ENCODE results near the gene SPN.
A peak's percentile ranks its signal among the peaks of the same experiment; 100 is the strongest.
"Not testable (repeated sequence)": the region's sequence is repeated elsewhere in the genome, so short reads cannot be mapped to it uniquely, and the experiment has no call there.

SPN gene

DNA sequence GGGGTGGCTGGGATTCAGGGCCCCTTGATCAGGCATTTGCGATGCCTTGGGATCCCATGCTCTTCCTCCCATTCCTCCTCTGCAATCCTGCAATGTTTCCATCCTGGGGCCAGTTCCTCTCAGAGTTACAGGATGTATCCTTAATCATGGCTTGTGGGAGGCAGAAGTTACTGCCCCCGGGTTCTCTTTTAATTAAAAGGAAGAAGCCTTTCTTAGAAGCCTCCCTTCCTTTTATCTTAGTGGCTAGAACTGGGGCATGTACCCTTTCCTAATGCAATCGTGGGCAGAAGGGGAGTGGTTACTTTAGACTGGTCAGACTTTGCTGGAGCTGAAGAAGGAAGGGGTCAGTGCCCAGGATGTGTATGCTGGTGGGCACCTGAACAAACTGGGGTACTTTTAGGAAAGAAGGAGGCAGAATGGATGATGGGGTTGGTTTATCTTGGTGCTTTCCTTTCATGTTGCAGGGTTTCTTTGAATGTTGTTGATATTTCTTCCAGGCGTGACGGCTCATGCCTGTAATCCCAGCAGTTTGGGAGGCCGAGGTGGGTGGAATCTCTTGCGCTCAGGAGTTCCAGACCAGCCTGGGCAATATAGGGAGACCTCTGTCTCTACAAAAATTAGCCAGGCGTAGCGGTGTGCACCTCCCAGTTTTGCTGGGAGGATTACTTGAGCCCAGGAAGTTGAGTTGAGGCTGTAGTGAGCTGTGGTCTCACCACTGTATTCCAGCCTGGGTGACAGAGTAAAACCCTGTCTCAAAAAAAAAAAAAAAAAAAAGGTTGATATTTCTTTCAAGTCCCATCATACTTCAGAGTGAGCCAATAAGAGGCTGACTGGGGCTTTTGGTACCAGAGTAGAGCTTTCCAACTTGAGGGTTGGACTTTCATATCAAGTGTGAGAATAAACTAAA is 13.2 kb upstream of the SPN start:
- DNase-seq, result no peak

GRCh38 chr16:29650771-29651170 is 12.3 kb upstream of the SPN start:
- DNase-seq, result no peak

- DNase-seq, result no peak
Measured at GRCh38 chr16:29651774-29652349, 11.2 kb upstream of the SPN start.

GRCh38 chr16:29653471-29653870 is 9.6 kb upstream of the SPN start:
- no peak for DNase-seq

DNA sequence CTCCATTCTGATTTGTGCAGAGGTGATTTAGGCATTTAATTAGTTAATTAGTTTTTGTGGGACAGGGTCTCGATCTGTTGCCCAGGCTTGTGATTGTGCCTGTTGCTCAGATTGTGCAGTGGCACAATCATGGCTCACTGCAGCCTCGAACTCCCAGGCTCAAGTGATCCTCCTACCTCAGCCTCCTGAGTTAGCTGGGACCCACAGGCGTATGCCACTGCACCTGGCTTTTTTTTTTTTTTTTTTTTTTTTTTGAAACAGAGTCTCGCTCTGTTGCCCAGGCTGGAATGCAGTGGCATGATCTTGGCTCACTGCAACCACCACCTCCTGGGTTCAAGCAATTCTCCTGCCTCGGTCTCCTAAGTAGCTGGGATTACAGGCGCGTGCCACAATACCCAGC is 9.2 kb upstream of the SPN start:
- not testable (repeated sequence) for DNase-seq

- no peak for DNase-seq
Measured at GRCh38 chr16:29656688-29657523, 6.1 kb upstream of the SPN start.

- DNase-seq, result no peak
Measured at GRCh38 chr16:29658705-29659104, 4.3 kb upstream of the SPN start.

DNA sequence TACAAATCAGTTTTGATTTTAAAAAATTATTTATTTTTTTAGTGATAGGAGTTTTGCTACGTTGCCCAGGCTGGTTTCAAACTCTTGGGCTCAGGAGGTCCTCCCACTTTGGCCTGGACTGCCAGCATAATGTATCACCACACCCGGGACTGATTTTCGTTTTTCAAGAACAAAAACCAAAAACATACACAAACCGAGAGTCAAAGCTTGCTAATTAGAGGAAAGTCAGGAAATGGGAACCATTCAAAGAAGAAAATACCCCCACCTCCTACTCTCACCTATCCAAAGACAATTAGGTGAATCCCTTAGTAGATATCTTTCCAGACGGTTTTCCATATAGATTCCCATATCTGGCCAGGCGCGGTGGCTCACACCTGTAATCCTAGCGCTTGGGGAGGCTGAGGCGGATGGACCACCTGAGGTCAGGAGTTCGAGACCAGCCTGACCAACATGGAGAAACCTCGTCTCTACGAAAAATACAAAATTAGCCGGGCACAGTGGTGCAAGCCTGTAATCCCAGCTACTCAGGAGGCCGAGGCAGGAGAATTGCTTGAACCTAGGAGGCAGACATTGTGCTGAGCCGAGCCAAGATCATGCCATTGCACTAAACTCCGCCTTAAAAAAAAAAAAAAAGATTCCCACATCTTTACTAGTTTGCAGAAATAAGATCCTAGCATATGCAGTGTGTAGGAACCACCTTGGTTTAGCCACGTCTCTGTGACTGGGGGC is 883 bp upstream of the SPN start:
- no peak for DNase-seq

- no peak for DNase-seq
Measured at GRCh38 chr16:29662729-29663015, 375 bp upstream of the SPN start.

DNA sequence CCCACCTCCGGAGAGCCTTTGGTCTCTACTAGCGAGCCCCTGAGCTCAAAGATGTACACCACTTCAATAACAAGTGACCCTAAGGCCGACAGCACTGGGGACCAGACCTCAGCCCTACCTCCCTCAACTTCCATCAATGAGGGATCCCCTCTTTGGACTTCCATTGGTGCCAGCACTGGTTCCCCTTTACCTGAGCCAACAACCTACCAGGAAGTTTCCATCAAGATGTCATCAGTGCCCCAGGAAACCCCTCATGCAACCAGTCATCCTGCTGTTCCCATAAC is 702 bp downstream of the SPN start:
- no peak for DNase-seq

DNA sequence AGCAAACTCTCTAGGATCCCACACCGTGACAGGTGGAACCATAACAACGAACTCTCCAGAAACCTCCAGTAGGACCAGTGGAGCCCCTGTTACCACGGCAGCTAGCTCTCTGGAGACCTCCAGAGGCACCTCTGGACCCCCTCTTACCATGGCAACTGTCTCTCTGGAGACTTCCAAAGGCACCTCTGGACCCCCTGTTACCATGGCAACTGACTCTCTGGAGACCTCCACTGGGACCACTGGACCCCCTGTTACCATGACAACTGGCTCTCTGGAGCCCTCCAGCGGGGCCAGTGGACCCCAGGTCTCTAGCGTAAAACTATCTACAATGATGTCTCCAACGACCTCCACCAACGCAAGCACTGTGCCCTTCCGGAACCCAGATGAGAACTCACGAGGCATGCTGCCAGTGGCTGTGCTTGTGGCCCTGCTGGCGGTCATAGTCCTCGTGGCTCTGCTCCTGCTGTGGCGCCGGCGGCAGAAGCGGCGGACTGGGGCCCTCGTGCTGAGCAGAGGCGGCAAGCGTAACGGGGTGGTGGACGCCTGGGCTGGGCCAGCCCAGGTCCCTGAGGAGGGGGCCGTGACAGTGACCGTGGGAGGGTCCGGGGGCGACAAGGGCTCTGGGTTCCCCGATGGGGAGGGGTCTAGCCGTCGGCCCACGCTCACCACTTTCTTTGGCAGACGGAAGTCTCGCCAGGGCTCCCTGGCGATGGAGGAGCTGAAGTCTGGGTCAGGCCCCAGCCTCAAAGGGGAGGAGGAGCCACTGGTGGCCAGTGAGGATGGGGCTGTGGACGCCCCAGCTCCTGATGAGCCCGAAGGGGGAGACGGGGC is 1.3 kb downstream of the SPN start:
- DNase-seq, result no peak

DNA sequence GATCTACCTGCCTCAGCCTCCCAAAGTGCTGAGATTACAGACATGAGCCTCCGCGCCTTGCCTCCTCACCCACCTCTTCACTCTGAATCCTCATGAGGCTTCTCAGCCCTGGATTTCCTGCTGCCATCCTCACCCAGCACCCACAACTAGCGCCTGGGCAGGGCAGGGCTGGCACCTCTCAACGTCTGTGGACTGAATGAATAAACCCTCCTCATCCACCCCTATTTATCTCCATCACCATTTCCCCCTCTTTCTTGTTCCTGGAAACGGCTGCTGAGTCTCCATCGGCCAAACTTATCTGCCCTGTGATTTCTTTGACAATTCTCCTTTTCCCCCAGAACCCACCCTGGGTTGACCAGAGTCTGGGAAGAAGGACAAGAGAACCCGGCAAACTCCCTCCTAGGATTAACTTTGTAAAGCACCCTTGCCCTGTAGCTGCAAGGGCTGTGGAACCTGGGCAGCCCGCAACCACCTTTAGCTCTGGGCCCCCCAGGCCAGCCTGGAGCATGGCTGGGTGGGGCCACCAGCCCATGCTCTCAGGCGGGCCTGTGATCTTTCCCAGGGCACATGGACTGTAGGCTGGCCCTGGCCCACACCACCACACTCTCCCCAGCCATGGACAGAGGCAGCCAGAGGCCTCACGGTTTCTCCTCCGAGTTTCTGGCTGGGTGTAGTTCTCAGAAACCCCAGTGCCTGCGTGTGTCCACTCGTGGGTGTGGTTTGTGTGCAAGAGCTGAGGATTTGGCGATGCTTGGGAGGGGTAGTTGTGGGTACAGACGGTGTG is 2.4 kb downstream of the SPN start:
- no peak for DNase-seq

- DNase-seq, result not testable (repeated sequence)
Measured at GRCh38 chr16:29667322-29667610, 4.2 kb downstream of the SPN start.

DNA sequence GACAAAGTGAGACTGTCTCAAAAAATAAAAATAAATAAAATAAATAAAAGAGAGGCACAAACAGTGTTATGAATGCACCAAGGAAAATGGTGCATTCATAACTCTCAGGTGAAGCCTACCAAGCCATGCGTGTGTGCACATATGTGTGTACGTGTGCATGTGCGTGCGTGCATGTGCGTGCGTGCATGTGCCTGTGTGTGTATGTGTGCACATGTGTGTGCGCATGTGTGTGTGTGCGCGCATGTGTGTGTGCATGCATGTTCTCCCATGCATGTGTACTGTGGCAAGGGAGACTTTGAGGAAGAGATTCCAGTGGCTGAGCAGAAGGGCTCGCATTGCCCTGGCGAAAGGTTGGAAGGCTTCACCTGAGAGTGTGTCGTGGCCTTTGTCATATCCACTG is 4.7 kb downstream of the SPN start:
- no peak for DNase-seq

- DNase-seq, result no peak
Measured at GRCh38 chr16:29668267-29668666, 5.2 kb downstream of the SPN start.

- no peak for DNase-seq
Measured at GRCh38 chr16:29673501-29673900, 10.5 kb downstream of the SPN start.

- peak; percentile 42 for DNase-seq
Measured at GRCh38 chr16:29674188-29674587, 11.1 kb downstream of the SPN start.

DNA sequence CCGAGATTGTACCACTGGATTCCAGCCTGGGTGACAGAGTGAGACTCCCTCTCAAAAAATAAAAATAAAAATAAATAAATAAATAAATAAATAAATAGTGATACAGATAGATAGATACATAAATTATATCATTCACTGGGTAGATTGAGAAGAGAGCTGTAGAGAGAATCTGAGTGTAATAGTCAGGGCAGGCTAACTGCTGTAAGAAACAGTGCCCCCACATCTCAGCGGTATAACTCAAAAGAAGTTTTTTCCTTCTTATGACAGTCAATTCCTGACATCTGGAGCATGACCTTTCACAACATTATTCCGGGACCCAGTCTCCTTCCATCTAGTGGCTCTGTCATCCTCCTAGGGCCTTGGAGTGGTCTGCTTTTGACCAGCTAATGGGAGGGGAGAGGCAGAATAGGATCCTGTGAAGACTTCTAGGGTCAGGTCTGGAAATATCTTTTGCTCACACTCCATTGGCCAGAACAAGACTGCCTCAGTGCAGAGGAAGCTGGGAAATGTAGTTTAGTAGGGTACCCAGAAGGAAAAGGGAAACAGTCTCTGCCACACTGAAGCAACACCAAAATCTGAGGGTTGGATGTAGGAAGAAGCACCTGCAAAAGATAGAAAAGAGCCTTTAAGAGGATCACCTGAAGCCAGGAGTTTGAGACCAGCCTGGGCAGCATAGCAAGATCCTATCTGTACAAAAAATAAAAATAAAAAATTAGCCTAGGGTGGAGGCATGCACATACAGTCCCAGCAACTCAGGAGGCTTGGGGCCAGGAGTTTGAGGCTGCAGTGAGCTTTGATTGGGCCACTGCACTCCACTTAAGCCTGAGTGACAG is 13.0 kb downstream of the SPN start:
- DNase-seq, result peak; percentile 4

DNA sequence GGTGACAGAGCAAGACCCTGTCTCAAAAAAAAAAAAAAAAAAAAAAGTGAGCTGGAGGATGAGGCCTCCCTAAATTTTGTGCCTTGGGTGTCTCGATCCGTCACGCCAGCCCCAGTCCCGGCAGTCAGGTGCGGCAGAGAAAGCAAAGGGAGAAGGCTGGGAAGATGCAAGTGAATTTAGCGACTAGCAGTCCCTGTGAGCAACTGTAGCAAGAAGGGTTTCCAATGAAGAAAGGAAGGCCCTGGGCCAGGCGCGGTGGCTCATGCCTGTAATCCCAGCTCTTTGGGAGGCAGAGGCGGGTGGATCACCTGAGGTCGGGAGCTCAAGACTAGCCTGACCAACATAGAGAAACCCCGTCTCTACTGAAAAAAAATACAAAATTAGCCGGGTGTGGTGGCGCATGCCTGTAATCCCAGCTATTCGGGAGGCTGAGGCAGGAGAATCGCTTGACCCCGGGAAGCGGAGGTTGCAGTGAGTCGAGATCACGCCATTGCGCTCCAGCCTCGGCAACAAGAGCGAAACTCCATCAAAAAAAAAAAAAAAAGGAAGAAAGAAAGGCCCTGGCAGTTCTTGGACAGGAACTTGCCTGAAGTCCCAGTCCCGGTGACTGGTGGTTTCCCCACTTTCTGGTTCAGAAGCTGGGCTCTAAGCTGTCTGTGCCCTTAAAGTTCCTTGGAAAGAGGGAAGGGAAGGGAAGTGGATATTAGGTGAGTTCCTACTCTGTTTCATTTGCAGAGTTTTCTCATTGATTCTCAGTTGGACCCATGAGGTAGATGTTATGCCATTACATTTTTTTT is 14.1 kb downstream of the SPN start:
- DNase-seq, result no peak

DNA sequence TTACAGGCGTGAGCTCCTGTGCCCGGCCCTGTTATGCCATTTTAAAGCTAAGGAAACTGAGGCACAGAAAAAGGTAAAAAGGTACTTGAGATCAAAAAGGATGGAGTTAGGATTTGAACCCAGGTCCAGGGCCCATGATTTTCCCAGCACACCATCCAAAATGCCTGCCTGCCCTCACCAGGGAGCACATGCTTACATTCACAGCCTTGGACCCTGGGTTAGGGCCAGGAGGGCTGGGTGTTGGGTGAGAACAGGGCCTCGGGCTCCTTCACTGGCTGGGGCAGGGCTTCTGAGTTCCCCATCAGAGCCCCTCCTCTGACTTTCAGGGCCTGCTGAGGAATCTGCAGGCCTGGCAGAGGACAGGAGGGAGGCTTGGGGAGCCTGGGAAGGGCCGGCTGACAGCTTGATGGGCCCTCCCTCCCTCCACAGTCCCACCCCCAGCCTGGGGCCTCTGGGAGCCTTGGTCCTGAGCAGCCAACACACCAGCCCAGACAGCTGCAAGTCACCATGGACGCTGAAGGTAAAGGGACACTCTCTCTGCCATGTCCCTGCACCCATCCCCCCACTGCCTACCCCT is 15.7 kb downstream of the SPN start, which contains the start of gene QPRT:
Gene QPRT (plus strand): TSS at position 490 of the 577 bp plus-strand sequence. CDS start 18 bp downstream, at position 508.
- DNase-seq, result peak; percentile 54
